HepG2 (cell line): ENCODE measurements around the gene TMEM258. TPM values are rescaled to one million over a fixed set of nuclear protein-coding genes. Genes with fewer than 3 reads are reported as not detected.

Experiments used
- ASH2L ChIP-seq: fragments of 300-600, 200-600 bp; sonication (generic); IDR thresholded peaks from 2 replicates; pipeline ENCODE4 v1.7.0; 2017; ENCODE audit warnings: low read depth, mild to moderate bottlenecking, moderate library complexity, mixed read lengths, low read length; ENCODE audit not compliant: insufficient read length
- BCLAF1 ChIP-seq: fragments of 450-650 bp; IDR thresholded peaks from 2 replicates; pipeline ENCODE4 v1.6.1; 2017; ENCODE audit warnings: mild to moderate bottlenecking
- CBX2 ChIP-seq, 2 experiments: fragments of 200-600 bp in 1 of 2; sonication (generic); formaldehyde crosslinking in 1 of 2; IDR thresholded peaks; 2 replicates each; pipeline versions ENCODE4 v1.7.0 to v1.8.1; 2018 to 2022; ENCODE audit warnings: low read depth in 2 of 2, low read length in 1 of 2, mild to moderate bottlenecking in 1 of 2, missing genetic modification reagents in 1 of 2
- CBX5 ChIP-seq: sonication (generic); formaldehyde crosslinking; IDR thresholded peaks from 2 replicates; pipeline ENCODE4 v1.4.0; 2020; ENCODE audit warnings: missing genetic modification reagents, borderline replicate concordance
- CEBPZ ChIP-seq: IDR thresholded peaks from 2 replicates; pipeline ENCODE4 v1.6.1; 2012; ENCODE audit warnings: low read length, improper control_type of control experiment
- NFE2 ChIP-seq: sonication (generic); formaldehyde crosslinking; IDR thresholded peaks from 2 replicates; pipeline ENCODE4 v1.4.0; 2020; ENCODE audit warnings: missing genetic modification reagents
- PATZ1 ChIP-seq: sonication (generic); formaldehyde crosslinking; IDR thresholded peaks from 2 replicates; pipeline ENCODE4 v1.4.0; 2020; ENCODE audit warnings: missing genetic modification reagents
- RBM22 ChIP-seq: fragments of 200-400 bp; formaldehyde crosslinking; optimal IDR thresholded peaks from 2 replicates; pipeline ENCODE3; 2017; ENCODE audit warnings: mild to moderate bottlenecking, low read length, moderate library complexity
- RORA ChIP-seq: sonication (generic); formaldehyde crosslinking; IDR thresholded peaks from 2 replicates; pipeline ENCODE4 v1.5.0; 2020; ENCODE audit warnings: mild to moderate bottlenecking, missing genetic modification reagents, moderate library complexity
- YEATS4 ChIP-seq: sonication (generic); formaldehyde crosslinking; IDR thresholded peaks from 2 replicates; pipeline ENCODE4 v1.4.0; 2020; ENCODE audit warnings: missing genetic modification reagents, borderline replicate concordance
- ZNF549 ChIP-seq: sonication (generic); formaldehyde crosslinking; IDR thresholded peaks from 2 replicates; pipeline ENCODE4 v1.5.0; 2020; ENCODE audit warnings: missing genetic modification reagents
- ZNF605 ChIP-seq: sonication (generic); formaldehyde crosslinking; IDR thresholded peaks from 2 replicates; pipeline ENCODE4 v1.8.0; 2022; ENCODE audit warnings: mild to moderate bottlenecking, missing genetic modification reagents
- polyA plus RNA-seq, 8 experiments: library from polyadenylated mRNA; depleted of rRNA in 3 of 8; stranded (reverse) in 7 of 8; unstranded in 1 of 8; fragments of >200 nt; fragmentation: Illumina TruSeq in 4 of 8; extraction: Trizol in 4 of 8; gene quantifications; 2 replicates each; pipeline versions ENCODE4 v1.2.1 to v1.2.3, GENCODE V29; 2011 to 2016; ENCODE audit warnings: low read depth in 4 of 8, missing spikeins in 1 of 8, mixed read lengths in 1 of 8; ENCODE audit not compliant: insufficient read depth in 1 of 8
- total RNA-seq, 5 experiments: library from RNA; depleted of rRNA; stranded (reverse); fragments of >200 nt; fragmentation: Illumina TruSeq; extraction: Trizol; gene quantifications; 2 replicates each; pipeline ENCODE4 v1.2.3, GENCODE V29; 2016; ENCODE audit warnings: low read depth in 1 of 5

The TMEM258 gene
- total and polyA plus RNA-seq, 2 of the 13 experiments (the other 11 are each of a cell fraction or from before 2014, with no cell fraction given) = 175 to 424 TPM

- TF ChIP-seq RBM22 (no peak), PATZ1 (CRISPR knock-in tag) (no peak), ZNF549 (CRISPR knock-in tag) (0 out of 2 replicates have a peak, but pooled peaks have one; percentile 39), YEATS4 (peak; percentile 50; the same call in 1 of the 2 replicates), NFE2 (no peak), ZNF605 (no peak), CEBPZ (no peak), ASH2L (no peak), RORA (no peak), BCLAF1 (no peak), CBX2 (IDR thresholded peaks at IDR 0.05; ENCODE audit: low read depth, low read length) (no peak), CBX2 (CRISPR knock-in tag; IDR thresholded peaks at IDR 0.05; ENCODE audit: low read depth) (no peak), CBX5 (no peak)
Measured at GRCh38 chr11:61793083-61793828, 857 bp upstream of the TMEM258 start (continued).
